H7 (cell line): ENCODE data around the gene UNC119B. TPM values are rescaled to one million over a fixed set of nuclear protein-coding genes. Genes with fewer than 3 reads are reported as not detected.
A peak's percentile ranks its signal among the peaks of the same experiment; 100 is the strongest.
"Not testable (repeated sequence)": the region's sequence is repeated elsewhere in the genome, so short reads cannot be mapped to it uniquely, and the experiment has no call there.

Experiments
- DNase-seq: peaks from one replicate; pipeline ENCODE4 v3.0.0; 2012
- H3K27me3 ChIP-seq: 2 replicates; pipeline ENCODE4 v1.6.0; 2011; ENCODE audit warnings: mild to moderate bottlenecking, low read length; ENCODE audit not compliant: control insufficient read depth, insufficient read depth
- H3K36me3 ChIP-seq: replicated peaks from 2 replicates; pipeline ENCODE4 v1.5.1; 2011; ENCODE audit warnings: low read length; ENCODE audit not compliant: control insufficient read depth, insufficient read depth
- H3K4me3 ChIP-seq: 2 replicates; pipeline ENCODE4 v1.5.1; 2011; ENCODE audit warnings: low read depth, mild to moderate bottlenecking, control low read depth, low read length, moderate library complexity; ENCODE audit not compliant: insufficient read depth
- total RNA-seq: library from RNA; depleted of rRNA; stranded (reverse); fragments of >200 nt; shearing (Covaris generic); gene quantifications from 2 replicates; pipeline ENCODE4 v1.2.3, GENCODE V29; 2014

The UNC119B gene
- total RNA-seq, 1 experiment from 2014 or later: 15.8 TPM

GRCh38 chr12:120719496-120720233 lies 9.4 kb downstream of the UNC119B start:
- no peak for DNase-seq
- H3K27me3 ChIP-seq: no peaks in the 10 kb centered on the region
- H3K36me3 ChIP-seq: peaks cover 58% of the 10 kb centered on the region
- H3K4me3 ChIP-seq: no peak overlapping the region

DNA sequence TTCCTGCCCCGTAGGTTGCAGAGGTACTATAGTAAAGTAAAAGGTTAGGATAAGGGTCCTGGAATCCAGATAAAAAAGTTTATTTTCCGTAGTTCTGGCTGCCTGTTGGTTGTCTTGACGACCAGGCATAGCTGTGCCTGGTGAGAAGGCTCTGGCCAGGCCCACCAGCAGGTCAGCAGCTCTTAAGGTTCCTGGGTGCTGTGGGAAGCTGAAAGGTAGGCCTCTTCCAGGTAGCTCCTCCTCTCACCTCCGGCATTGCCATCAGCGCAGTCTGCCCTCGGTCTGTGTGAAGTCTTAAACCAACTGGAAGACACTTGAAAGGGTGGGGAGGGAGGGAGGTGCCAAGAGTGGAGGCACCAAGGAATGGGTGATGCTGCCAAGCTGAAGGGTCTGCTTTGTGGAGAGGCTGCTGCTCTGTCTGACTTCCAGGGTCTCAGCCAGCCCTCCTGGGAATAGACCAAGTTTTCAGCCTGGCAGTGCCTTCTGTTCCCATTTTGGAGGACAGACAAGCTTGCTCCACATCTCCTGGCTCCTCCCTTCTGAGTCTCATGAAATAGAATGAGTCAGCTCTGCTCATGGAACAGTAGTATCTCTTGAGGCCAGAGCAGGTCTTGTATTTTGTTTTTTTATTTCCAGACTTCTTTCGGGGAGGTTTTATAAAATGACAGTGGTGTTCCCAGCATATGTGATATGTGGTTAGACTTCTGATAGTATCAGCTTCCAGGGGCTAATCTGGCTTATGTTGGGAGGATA lies 10.2 kb downstream of the UNC119B start:
- no peak overlapping the region for H3K4me3 ChIP-seq
- H3K36me3 ChIP-seq: peaks cover 57% of the 10 kb centered on the region
- H3K27me3 ChIP-seq: no peaks in the 10 kb centered on the region
- DNase-seq: no peak

- no peak overlapping the region for H3K4me3 ChIP-seq
- no peaks in the 10 kb centered on the region; the same call in 1 of the 2 replicates for H3K27me3 ChIP-seq
- no peak for DNase-seq
- peaks cover 55% of the 10 kb centered on the region for H3K36me3 ChIP-seq
Measured at GRCh38 chr12:120720987-120721801, 10.9 kb downstream of the UNC119B start.

DNA sequence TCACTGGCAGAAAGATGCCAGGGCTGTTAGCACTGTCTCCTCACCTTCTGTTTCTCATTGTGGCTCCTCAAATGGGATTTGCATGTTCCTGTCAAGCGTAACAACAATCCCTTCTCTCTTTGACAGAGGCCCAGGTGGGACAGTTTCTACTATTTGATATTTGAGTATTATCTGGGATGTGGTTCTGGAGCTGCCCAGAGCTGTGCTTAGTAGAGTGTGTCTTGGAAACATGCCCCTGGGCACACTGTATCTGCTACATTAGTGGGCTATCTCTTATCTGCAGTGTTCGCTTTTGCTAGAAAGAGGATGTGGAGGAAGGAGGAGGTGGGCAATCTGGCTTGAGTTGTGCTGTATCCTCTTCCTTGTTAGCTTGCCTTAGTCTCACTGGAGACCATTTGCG lies 11.6 kb downstream of the UNC119B start:
- Histone ChIP-seq H3K27me3 (no peaks in the 10 kb centered on the region; the same call in 1 of the 2 replicates), H3K4me3 (no peak overlapping the region), H3K36me3 (peaks cover 48% of the 10 kb centered on the region)
- DNase-seq: no peak

DNA sequence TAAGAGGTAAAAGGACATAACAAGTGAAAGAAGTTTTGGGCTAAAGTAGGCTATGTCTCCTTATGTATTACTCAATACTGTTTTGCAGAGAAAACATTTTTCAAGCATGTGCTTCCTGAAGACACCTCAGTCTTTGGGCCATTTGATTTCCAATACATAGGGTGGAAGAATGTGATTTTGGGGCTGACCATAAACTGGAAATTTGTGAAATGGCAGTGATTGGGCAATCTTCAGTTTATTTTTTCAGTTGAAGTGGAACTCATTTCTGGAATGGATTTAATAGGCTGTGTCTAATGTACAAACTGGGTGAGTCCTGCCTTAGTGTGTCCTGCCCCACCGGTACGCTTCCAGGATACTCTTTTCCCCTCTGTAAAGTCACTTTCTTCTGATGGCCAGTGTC lies 12.5 kb downstream of the UNC119B start:
- H3K36me3 ChIP-seq: peaks cover 47% of the 10 kb centered on the region
- no peak for DNase-seq
- no peak overlapping the region for H3K4me3 ChIP-seq
- no peaks in the 10 kb centered on the region; the same call in 1 of the 2 replicates for H3K27me3 ChIP-seq

- H3K27me3 ChIP-seq: no peaks in the 10 kb centered on the region; the same call in 1 of the 2 replicates
- H3K36me3 ChIP-seq: peaks cover 32% of the 10 kb centered on the region
- no peak overlapping the region for H3K4me3 ChIP-seq
- no peak for DNase-seq
Measured at GRCh38 chr12:120724720-120725119, 14.5 kb downstream of the UNC119B start.

- Histone ChIP-seq H3K4me3 (peak overlapping the region; percentile 90), H3K27me3 (no peaks in the 10 kb centered on the region; the same call in 1 of the 2 replicates), H3K36me3 (peaks cover 28% of the 10 kb centered on the region)
- no peak for DNase-seq
Measured at GRCh38 chr12:120725151-120725658, 14.9 kb downstream of the UNC119B start.

DNA sequence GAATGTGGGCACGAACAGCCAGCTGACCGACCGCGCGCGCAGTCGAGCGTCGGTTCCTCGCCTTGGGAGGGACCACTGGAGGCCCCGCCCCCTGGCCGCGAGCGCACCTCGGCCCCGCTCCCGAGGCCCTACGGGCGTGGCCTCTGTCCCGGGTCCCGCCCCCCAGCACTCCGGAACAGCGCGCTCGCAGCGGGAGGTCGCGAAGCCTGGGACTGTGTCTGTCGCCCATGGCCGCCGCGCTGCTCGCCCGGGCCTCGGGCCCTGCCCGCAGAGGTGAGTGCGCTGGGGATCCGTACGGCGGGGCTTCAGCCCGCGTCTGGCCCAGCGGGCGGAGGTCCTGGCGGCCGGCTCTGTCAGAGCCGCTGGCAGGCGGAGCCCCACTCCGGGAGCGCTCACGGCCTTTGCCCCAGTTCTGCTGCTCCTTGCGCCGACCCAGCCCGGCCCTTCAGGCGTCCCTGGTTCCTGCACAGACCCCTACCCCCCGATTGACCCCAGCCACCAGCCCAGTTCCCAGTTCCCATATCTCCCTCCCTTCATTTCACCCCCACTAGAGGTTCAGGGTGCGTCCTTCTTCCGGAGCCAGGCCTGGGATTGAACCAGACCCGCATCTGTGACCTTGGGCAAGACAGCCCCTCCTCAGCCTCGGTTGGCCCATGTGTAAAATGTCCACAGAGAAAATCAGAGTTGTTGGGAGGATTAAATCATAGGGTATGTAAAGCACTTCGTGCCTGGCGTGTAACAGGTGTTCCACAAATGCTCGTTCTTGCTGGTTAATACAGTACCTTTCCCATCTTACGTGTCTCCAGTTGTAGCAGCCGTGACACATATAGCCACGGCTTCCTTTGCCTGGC lies 15.6 kb downstream of the UNC119B start, which contains the start of gene ACADS:
ACADS (plus strand) TSS at position 168 of the 851 bp plus-strand sequence; CDS start at position 228, 60 bp downstream.
- Histone ChIP-seq H3K27me3 (no peaks in the 10 kb centered on the region; the same call in 1 of the 2 replicates), H3K36me3 (peaks cover 21% of the 10 kb centered on the region), H3K4me3 (peak within 1 kb of the TSS; percentile 90)
- peak; percentile 100 for DNase-seq

DNA sequence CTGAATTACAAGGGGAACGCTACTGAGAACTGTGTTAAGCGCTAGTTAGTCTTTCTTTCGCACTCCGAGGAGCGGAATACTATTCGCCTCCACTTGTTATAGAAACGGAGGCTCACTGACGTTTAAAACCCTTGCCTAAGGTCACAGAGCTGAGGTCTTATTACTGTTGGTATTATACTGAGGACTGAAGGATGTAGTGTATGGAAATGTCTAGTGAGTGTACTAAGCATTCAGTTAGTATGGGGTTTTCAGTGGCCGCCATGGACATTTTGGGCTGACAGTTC lies 16.2 kb downstream of the UNC119B start:
- Histone ChIP-seq H3K36me3 (peaks cover 16% of the 10 kb centered on the region), H3K27me3 (no peaks in the 10 kb centered on the region; the same call in 1 of the 2 replicates), H3K4me3 (no peak overlapping the region)
- DNase-seq: no peak

- H3K27me3 ChIP-seq: no peaks in the 10 kb centered on the region; the same call in 1 of the 2 replicates
- DNase-seq: no peak
- no peak overlapping the region for H3K4me3 ChIP-seq
- H3K36me3 ChIP-seq: peaks cover 11% of the 10 kb centered on the region
Measured at GRCh38 chr12:120726961-120727360, 16.7 kb downstream of the UNC119B start.

DNA sequence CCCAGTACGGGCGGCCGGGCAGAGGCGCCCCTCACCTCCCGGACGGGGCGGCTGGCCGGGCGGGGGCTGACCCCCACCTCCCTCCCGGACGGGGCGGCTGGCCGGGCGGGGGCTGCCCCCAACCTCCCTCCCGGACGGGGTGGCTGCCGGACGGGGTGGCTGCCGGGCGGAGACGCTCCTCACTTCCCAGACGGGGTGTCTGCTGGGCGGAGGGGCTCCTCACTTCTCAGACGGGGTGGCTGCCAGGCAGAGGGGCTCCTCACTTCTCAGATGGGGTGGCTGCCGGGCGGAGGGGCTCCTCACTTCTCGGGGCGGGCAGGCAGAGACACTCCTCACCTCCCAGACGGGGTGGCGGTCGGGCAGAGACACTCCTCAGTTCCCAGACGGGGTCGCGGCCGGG lies 21.9 kb downstream of the UNC119B start:
- not testable (repeated sequence) for H3K27me3 ChIP-seq, H3K36me3 ChIP-seq, DNase-seq, H3K4me3 ChIP-seq

DNA sequence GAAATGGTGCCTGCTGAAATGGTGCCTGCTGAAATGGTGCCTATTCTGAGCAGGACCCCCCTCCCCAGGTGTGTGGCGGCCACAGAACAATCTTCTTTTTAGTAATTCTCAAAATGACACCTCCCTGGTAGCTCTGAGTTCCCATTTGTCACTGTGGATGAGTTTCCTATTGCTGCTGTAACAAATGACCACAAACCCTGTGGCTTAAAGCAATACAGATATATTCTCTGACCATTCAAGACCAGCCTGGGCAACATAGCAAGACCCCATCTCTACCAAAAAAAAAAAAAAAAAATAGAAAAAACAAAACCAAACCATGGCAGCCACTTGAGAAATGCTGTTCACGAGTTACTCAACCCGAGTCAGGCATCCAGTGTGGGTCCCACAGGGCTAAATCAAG lies 23.3 kb downstream of the UNC119B start:
- no peaks in the 10 kb centered on the region for H3K27me3 ChIP-seq
- no peaks in the 10 kb centered on the region for H3K36me3 ChIP-seq
- DNase-seq: no peak
- no peak overlapping the region for H3K4me3 ChIP-seq

GRCh38 chr12:120734210-120734609 lies 24.0 kb downstream of the UNC119B start:
- DNase-seq: no peak
- no peaks in the 10 kb centered on the region for H3K27me3 ChIP-seq
- H3K36me3 ChIP-seq: no peaks in the 10 kb centered on the region
- no peak overlapping the region for H3K4me3 ChIP-seq

- DNase-seq: no peak
- Histone ChIP-seq H3K36me3 (no peaks in the 10 kb centered on the region), H3K4me3 (no peak overlapping the region), H3K27me3 (no peaks in the 10 kb centered on the region)
Measured at GRCh38 chr12:120735181-120735580, 24.9 kb downstream of the UNC119B start.
